Left cardiac atrium (tissue), 4 donors: ENCODE results near the gene ARHGEF10L. TPM values are rescaled to one million over a fixed set of nuclear protein-coding genes. Genes with fewer than 3 reads are reported as not detected.

Experiments
- ATAC-seq, 2 donors: fragments of 200-7000 bp; cut with Tn5 transposase; one replicate each; pipeline ENCODE4 v1.9.1; 2020; ENCODE audit warnings: mild to moderate bottlenecking in 2 of 2, moderate library complexity in 2 of 2
- DNase-seq: peaks from one replicate; pipeline ENCODE4 v3.0.0-alpha.2; 2020
- intact Hi-C, 2 donors: fragments of 100-400 bp; cut with DNase I; formaldehyde crosslinking; loops; one replicate each; pipeline versions ENCODE4 v1.14.1 to v1.15.1; 2022 to 2023
- total RNA-seq, 2 donors: library from RNA; stranded (reverse); fragmentation: NEBNext Ultra II Directional; extraction: Animal tissue kit (Norgen Biotek cat#: 25700); gene quantifications; one replicate each; pipeline ENCODE4 v1.2.1, GENCODE V29; 2021
- donor health status: DM: no; HTN: yes; CAD: no.
- donor health status: DM: no; HTN: yes; CAD: no; lungs with severe emphysema.
- donor health status: DM: yes; HTN: yes; CAD: no.
- donor health status: Dilated cardiomyopathy.

ARHGEF10L gene
- total RNA-seq, 2 donors from 2014 or later: 40.6 to 44.9 TPM

GRCh38 chr1:17563494-17564281 lies 24.2 kb downstream of the ARHGEF10L start:
- intact Hi-C loops: no loop called here
- ATAC-seq (peak; percentile 54 to 57), DNase-seq (no peak)

GRCh38 chr1:17564458-17565393 lies 25.2 kb downstream of the ARHGEF10L start:
- intact Hi-C loops: no loop called here
- DNase-seq (no peak), ATAC-seq (peak in 1 of 2 donors; percentile 6)

GRCh38 chr1:17565461-17566252 lies 26.2 kb downstream of the ARHGEF10L start:
- intact Hi-C loops: no loop called here
- ATAC-seq (no peak), DNase-seq (no peak)

GRCh38 chr1:17566417-17566816 lies 26.9 kb downstream of the ARHGEF10L start:
- intact Hi-C loops: no loop called here
- ATAC-seq: no peak
- DNase-seq: no peak

- intact Hi-C loops: no loop called here
- no peak for ATAC-seq
- DNase-seq: no peak
Measured at GRCh38 chr1:17566892-17567291, 27.4 kb downstream of the ARHGEF10L start.

GRCh38 chr1:17567582-17567981 lies 28.1 kb downstream of the ARHGEF10L start:
- ATAC-seq: peak in 1 of 2 donors; percentile 5
- intact Hi-C loops: no loop called here
- no peak for DNase-seq

- ATAC-seq (no peak), DNase-seq (no peak)
- intact Hi-C loops: no loop called here
Measured at GRCh38 chr1:17568014-17568900, 28.8 kb downstream of the ARHGEF10L start.

GRCh38 chr1:17569200-17570139 lies 30.0 kb downstream of the ARHGEF10L start:
- intact Hi-C loops: no loop called here
- DNase-seq (peak; percentile 85), ATAC-seq (peak; percentile 83 to 85)

GRCh38 chr1:17570228-17570627 lies 30.7 kb downstream of the ARHGEF10L start:
- ATAC-seq (no peak), DNase-seq (no peak)
- intact Hi-C loops: no loop called here

- no peak for DNase-seq
- no peak for ATAC-seq
- intact Hi-C loops: no loop called here
Measured at GRCh38 chr1:17572264-17572985, 32.9 kb downstream of the ARHGEF10L start.

GRCh38 chr1:17573518-17574041 lies 34.1 kb downstream of the ARHGEF10L start:
- DNase-seq (no peak), ATAC-seq (no peak)
- intact Hi-C loops: no loop called here

- DNase-seq: no peak
- intact Hi-C loops: no loop called here
- no peak for ATAC-seq
Measured at GRCh38 chr1:17574516-17574915, 35.0 kb downstream of the ARHGEF10L start.

GRCh38 chr1:17575797-17576518 lies 36.5 kb downstream of the ARHGEF10L start:
- DNase-seq (no peak), ATAC-seq (no peak)
- intact Hi-C loops: no loop called here

- ATAC-seq: no peak
- intact Hi-C loops: no loop called here
- DNase-seq: no peak
Measured at GRCh38 chr1:17576519-17576853, 37.0 kb downstream of the ARHGEF10L start.

- intact Hi-C loops: no loop called here
- no peak for DNase-seq
- ATAC-seq: no peak
Measured at GRCh38 chr1:17577907-17578297, 38.4 kb downstream of the ARHGEF10L start.
